GM18909 (cell line): Measurements from ENCODE around the gene ENO3.
"Not testable (repeated sequence)": the region's sequence is repeated elsewhere in the genome, so short reads cannot be mapped to it uniquely, and the experiment has no call there.

Source experiments
- ATAC-seq: cut with Tn5 transposase; IDR thresholded peaks from one replicate; pipeline ENCODE4 v1.9.1; 2021; ENCODE audit warnings: mild to moderate bottlenecking; ENCODE audit not compliant: unreplicated experiment, poor library complexity

ENO3 gene

DNA sequence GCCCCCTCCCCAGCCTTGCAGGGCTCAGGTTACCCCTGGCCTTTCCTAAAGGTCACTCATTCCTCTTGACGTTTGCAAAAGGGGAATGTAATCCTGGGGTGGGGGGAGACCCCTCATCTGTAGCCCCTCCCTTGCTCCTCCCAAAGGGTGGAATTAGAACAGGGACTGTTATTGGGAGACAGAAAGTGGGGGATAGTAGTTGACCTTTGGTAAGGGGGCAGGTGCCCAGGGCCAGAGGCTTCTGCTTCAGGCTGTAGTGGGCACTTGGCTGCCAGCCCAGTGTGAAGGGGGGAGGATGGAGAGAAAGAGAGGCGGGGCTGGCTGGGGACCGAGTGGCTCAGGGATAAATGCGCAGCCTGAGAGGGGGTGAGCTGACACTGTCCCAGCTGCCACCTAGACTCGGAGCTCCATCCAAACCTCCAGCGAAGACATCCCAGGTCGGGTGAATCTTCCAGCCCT lies at the start of gene ENO3:
Gene ENO3 (plus strand): TSS at position 374 of the 459 bp plus-strand sequence. CDS start 711 bp downstream, outside the sequence.
- no peak for ATAC-seq

DNA sequence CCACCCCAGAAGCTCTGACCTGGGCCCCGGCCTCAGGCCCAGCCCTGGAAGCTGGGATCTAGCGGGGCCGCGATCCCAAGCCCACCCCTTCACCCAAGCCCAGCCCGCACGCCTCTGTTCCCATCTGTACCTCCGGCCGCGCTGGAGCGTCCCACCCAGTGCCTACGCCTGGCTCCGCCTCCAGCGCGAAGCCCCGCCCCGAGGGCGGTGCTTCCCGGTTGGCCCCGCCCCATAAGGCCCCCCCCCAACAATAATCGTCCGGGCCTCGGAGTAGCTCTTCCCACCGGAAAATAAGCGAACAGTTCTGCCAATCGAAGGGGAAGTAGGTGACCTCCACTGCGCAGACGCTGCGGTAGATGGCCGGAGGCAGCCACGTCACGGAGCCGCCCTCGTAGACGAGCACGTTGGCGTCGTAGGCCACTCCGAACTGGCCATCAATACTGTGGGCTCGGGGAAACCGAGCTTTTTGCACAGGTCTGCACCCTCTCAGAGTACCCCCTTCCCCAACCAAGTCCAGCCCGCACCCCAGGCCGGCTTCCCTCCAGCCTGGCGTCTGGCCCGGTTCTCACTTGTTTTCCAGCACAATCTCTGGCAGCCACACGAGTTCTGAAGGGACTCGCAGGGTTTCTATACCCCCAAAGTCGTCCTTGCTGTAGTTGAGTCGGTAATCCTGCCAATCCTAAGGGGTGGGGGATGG lies 49.1 kb upstream of the ENO3 start:
- ATAC-seq, result no peak

DNA sequence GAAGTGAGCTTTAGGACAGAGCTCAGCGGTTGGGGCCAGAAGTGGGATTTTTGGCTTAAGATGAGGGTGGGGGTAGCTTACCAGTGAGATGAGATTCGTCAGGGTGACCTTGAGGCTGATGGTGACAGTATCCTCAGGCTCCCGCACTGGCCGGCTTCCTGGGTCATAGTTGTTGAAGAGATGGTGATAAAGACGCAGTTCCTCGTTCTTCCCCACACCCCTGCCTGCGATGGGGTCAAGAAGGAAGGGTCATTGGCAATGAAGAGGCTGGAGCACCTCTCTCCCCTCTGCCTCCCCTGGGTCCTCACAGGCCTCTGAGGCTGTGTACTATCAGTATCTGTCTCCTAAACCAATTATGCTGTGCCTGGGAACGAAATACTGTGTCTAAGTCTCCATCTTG lies 48.4 kb upstream of the ENO3 start:
- ATAC-seq, result no peak

DNA sequence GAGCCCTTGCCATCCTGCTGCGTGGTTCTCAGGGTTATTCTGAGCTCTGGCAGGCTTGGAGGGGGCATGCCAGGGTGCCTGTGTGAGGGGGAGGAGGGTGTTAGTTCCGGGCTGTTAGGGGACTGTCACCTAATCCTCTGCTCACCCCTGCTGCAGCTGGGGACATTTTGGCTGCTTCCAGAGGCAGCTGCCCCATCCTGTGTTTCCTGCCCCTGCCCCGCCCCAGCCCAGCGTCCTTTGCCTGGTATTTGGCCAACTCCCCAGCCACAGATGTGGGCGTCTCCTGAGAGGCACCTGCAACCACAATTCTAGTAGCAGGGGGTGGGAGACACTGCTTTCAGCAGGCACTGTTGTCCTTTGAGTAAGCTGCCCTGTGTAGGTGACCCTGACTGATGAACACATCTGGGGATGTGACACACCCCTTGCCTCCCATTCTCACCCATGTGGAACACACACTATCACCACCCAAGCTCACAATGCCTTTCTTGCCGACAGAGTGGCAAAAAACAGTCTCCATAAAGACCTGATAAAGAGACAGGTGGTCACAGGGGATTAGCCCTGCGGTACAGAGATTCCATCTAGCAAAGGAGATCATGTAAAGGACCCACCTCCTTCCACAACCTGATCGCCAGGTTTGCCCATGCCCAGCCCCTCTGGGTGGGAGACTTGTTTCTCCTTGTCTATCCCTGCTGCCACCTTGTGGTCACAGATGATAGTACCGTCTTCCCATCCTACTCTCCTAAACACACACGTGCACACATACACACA lies 47.7 kb upstream of the ENO3 start, which contains the start of gene CHRNE:
Gene CHRNE (minus strand): TSS at position 48 of the 768 bp plus-strand sequence. CDS start 35 bp downstream, at position 13.
- ATAC-seq, result no peak

DNA sequence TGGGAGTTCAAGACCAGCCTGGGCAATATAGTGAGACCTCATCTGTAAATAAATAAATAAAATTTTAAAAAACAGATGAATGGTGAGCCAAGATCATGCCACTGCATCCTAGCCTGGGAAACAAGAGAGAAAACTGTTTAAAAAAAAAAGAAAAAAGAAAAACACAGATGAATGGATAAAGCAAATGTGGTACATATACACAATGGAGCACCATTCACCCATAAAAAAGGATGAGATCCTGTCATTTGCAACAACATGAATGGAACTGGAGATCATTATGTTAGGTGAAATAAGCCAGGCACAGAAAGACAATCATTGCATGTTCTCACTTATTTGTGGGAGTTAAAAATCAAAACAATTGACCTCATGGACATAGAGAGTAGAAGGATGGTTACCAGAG lies 44.3 kb upstream of the ENO3 start:
- not testable (repeated sequence) for ATAC-seq

DNA sequence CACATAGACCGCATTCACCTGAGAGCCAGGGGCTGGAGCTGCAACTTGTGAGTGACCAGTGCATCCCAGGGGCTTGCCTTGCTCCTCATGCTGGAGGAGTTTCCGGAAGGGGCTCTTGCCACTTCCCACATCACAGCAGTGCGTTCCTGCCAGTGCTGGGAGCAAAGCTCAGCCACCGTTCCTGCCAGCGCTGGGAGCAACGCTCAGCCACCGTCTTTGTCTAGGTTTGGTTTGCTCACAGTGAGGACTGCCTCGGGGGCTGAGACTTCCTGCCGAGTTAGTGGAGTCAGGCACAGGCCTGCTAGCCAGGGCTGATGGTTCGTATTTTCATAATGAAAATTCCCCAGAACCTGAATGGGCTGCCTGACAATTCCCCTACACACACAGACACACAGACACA lies 42.6 kb upstream of the ENO3 start:
- ATAC-seq, result no peak

DNA sequence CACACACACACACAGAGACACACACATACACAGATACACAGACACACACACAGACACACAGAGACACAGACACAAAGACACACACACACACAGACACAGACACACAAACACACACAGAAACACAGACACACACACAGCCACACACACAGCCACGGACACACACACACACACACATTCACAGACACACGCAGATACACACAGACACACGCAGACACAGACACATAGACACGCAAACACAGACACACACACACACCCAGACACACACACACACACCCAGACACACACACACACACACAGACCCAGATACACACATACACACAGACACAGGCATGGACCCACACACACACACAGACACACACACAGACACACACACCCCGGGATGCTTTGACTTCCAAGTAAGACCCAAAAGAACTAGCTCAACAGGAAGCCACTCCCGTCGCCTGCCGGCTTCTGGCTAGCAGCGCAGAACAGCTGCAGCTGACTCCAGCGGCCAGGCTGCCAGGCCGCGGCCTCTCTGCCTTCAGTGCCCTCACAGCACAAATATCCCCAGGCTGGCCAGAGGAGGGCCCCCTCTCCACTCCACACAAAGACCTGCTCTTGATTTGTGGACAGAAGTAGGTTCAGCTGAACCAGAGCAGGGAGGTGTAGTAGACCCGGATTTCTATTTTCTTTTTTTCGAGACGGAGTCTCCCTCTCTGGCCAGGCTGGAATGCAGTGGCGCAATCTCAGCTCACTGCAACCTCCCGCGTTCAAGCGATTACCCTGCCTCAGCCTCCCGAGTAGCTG lies 42.0 kb upstream of the ENO3 start:
- no peak for ATAC-seq

DNA sequence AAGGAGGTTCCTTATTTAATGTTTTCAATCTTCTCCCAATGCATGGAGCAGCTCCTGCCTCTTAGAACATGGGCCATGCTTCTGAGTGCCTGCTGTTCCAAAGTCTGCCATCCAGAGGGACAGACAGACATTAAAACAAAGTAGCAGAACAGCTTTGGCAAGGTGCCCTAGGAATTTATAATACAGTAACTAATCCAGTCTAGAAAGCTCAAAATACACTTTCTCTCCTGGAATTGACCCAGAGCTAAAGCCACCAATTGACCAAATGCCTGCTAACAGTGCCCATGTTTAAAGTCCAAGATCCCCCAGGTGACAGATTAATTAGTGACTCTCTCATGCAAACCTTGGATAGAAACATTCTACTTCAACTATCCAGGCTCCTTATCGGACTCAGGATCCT lies 36.9 kb upstream of the ENO3 start:
- ATAC-seq, result no peak

DNA sequence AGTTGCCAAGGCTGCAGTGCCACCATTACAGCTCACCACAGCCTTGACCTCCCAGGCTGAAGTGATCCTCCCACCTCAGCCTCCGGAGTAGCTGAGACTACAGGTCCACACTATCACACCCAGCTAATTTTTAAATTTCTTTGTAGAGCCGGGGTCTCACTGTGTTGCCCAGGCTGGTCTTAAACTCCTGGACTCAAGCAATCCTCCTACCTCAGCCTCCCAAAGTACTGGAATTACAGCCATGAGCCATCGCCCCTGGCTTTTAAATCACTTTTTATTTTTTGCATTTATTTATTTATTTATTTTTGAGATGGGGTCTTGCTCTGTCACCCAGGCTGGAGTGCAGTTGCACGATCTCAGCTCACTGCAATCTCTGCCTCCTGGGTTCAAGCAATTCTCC lies 36.4 kb upstream of the ENO3 start:
- ATAC-seq, result not testable (repeated sequence)

DNA sequence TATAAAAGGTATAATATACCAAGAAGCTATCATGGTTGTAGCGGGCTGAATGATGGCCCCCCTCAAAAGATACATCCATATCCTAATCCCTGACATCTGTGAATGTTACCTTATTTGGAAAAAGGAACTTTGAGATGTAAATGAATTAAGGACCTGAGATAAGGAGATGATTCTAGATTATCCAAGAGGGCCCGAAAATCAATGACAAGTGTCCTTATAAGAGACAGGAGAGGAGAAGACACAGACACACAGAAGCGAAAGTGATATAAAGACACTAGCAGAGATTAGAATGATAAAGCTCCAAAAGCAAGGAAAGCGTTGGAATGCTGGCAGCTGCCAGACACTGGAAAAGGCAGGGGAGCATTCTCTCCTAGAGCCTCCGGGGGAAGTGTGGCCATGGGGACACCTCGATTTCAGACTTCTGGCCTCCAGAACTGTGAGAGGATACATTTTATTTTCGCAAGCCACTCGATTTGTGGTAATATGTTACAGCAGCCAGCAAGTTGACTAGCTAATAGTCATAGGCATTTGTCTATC lies 31.3 kb upstream of the ENO3 start:
- ATAC-seq, result no peak

DNA sequence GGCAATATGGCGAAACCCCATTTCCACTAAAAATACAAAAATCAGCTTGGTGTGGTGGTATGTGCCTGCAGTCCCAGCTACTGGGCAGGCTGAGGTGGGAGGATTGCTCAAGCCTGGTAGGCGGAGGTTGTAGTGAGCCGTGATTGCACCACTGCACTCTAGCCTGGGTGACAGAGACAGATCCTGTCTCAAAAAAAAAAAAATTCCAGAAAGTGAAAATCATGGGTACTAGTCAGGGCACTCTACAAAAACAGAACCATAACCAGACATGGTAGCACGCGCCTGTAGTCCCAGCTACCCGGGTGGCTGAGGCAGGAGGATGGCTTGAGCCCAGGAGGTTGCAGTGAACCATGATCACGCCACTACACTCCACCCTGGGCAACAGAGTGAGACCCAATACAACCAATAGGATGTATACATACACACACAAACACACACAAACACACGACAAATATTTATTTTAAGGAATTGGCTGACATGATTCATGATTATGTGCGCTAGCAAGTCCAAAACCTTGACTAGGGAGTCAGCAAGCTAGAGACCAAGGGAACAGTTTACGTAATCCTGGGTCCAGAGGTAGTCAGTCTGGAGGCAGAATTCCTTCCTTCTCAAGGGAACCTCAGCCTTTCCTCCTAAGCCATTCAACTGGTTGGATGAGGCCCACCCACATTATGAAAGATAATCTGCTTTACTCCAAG lies 30.4 kb upstream of the ENO3 start:
- no peak for ATAC-seq

DNA sequence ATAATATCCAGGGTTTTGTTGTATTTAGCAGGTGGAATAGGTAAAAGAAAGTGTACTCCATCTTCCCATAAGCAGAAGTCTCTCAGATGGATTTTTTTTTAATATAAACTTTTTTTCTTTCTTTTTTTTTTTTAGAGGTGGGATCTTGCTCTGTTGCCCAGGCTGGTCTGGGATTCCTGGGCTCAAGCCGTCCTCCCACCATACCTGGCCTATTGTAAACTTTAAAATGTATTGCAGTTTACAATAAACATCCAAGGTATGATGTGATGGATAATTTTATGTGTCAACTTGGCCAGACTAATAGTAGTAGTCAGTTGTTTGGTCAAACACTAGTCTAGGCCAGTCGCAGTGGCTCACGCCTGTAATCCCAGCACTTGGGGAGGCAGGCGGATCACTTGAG lies 29.6 kb upstream of the ENO3 start:
- ATAC-seq, result no peak

DNA sequence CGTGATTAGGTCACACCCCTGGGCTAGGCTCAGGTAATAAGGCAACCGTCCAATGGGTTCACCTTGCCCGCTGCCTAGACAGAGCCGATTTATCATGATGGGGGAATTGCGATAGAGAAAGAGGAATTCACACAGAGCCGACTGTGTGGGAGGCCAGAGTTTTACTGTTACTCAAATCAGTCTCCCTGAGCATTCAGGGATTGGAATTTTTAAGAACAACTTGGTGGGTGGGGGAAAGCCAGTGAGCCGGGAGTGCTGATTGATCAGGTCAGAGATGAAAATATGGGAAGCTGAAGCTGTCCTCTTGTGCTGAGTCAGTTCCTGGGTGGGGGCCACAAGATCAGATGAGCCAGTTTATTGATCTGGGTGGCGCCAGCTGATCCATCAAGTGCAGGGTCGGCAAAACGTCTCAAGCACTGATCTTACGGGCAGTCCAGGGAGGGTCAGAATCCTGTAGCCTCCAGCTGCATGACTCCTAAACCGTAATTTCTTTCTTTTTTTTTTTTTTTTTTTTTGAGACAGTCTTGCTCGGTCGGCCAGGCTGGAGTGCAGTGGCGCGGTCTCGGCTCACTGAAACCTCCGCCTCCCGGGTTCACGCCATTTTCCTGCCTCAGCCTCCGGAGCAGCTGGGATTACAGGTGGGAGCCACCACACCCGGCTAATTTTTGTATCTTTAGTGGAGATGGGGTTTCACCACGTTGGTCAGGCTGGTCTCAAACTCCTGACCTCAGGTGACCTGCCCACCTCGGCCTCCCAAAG lies 24.2 kb upstream of the ENO3 start:
- not testable (repeated sequence) for ATAC-seq

DNA sequence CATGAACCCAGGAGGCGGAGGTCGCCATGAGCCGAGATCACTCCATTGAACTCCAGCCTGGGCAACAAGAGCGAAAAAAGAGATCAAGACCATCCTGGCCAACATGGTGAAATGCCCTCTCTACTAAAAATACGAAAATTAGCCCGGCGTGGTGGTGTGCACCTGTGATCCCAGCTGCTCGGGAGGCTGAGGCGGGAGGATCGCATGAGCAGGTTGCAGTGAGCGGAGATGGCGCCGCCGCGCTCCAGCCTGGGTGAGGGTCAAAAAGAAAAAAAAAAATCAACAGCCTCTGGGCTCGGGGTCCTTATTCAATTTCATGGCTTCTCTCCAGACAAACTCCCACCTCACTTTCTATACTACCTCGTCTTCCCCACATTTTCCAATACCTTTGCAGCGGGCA lies 22.0 kb upstream of the ENO3 start:
- no peak for ATAC-seq

DNA sequence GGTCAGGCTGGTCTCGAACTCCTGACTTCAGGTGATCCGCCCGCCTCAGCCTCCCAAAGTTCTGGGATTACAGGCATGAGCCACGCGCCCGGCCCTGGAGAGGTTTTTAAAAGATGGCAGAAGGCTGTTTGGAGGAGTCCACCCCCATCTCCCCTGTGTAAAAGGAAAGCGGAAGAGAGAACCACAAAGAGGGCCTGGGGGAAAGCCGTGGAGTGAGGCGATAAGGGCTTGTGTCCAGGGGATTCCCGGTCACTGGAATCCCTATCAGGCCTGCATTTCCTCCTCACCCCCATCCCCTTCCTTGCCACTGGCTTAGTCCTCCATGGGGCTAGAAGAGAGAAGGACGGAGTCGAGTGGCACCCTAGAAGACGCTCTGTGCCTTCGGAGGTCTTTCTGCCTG lies 19.0 kb upstream of the ENO3 start, which contains the start of gene GP1BA:
Gene GP1BA (plus strand): TSS at position 315 of the 400 bp plus-strand sequence. CDS start 328 bp downstream, outside the sequence.
- ATAC-seq, result no peak

DNA sequence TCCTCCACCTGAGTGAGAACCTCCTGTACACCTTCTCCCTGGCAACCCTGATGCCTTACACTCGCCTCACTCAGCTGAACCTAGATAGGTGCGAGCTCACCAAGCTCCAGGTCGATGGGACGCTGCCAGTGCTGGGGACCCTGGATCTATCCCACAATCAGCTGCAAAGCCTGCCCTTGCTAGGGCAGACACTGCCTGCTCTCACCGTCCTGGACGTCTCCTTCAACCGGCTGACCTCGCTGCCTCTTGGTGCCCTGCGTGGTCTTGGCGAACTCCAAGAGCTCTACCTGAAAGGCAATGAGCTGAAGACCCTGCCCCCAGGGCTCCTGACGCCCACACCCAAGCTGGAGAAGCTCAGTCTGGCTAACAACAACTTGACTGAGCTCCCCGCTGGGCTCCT lies 18.2 kb upstream of the ENO3 start:
- no peak for ATAC-seq

DNA sequence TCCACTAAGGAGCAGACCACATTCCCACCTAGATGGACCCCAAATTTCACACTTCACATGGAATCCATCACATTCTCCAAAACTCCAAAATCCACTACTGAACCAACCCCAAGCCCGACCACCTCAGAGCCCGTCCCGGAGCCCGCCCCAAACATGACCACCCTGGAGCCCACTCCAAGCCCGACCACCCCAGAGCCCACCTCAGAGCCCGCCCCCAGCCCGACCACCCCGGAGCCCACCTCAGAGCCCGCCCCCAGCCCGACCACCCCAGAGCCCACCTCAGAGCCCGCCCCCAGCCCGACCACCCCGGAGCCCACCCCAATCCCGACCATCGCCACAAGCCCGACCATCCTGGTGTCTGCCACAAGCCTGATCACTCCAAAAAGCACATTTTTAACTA lies 17.3 kb upstream of the ENO3 start:
- no peak for ATAC-seq

DNA sequence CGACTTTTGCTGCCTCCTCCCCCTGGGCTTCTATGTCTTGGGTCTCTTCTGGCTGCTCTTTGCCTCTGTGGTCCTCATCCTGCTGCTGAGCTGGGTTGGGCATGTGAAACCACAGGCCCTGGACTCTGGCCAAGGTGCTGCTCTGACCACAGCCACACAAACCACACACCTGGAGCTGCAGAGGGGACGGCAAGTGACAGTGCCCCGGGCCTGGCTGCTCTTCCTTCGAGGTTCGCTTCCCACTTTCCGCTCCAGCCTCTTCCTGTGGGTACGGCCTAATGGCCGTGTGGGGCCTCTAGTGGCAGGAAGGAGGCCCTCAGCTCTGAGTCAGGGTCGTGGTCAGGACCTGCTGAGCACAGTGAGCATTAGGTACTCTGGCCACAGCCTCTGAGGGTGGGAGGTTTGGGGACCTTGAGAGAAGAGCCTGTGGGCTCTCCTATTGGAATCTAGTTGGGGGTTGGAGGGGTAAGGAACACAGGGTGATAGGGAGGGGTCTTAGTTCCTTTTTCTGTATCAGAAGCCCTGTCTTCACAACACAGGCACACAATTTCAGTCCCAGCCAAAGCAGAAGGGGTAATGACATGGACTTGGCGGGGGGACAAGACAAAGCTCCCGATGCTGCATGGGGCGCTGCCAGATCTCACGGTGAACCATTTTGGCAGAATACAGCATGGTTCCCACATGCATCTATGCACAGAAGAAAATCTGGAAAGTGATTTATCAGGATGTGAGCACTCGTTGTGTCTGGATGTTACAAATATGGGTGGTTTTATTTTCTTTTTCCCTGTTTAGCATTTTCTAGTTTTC lies 16.5 kb upstream of the ENO3 start:
- ATAC-seq, result peak; percentile 47
